Superior temporal gyrus (tissue), 1 donor: Measurements from ENCODE around the gene GAR1.
"Not testable (repeated sequence)": the region's sequence is repeated elsewhere in the genome, so short reads cannot be mapped to it uniquely, and the experiment has no call there.

Experiments used
- DNase-seq: peaks from one replicate; pipeline ENCODE4 v3.0.0-alpha.2; 2016; ENCODE audit errors: extremely low spot score

Gene GAR1

DNA sequence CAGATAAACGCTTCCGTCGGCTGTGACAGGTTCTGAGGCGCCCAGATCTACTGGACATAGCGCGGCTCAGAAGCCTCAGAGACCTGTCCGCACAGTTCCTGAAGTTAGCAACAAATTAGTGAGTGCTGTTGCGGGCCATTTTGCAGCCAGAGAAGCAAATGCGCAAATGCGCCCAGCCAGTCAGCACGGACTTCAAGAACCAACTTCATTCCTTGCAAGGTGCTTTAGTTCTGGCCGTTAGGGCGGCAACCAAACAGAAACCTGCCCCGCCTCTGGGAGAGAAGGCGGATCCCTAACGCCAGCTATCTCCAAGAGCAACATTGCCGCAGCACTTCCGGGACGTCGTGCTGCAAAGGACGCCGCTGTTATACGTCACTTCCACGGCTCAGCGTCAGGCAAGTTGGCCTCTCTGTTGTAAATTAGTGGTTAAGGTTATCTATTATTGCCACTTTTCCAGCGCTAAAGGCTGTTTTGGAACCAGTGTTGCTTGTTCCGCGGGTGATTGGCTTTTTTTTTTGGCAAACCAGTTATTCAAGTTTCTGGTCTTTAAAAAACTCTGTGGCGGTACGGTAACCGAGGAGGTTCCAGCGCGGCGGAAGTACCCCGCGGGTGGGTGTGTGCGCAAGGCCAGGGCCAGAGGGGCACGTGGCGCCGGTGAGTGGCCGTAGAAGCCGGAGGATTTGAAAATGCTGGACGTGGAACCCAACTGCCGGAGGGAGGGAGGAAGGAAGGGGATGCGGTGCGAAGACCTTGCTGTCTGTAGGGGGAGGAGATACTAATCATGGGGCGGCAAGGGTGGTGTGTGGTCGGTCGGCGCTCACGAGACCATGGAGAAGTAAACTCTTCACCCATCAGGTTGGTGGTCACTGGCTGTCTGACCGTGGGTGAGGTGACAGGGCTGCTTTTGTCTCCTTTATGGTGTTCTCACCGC is at the start of gene GAR1:
GAR1 (plus strand) TSS at position 612 of the 931 bp plus-strand sequence. CDS start 403 bp downstream, outside the sequence.
- peak; percentile 95 for DNase-seq

DNA sequence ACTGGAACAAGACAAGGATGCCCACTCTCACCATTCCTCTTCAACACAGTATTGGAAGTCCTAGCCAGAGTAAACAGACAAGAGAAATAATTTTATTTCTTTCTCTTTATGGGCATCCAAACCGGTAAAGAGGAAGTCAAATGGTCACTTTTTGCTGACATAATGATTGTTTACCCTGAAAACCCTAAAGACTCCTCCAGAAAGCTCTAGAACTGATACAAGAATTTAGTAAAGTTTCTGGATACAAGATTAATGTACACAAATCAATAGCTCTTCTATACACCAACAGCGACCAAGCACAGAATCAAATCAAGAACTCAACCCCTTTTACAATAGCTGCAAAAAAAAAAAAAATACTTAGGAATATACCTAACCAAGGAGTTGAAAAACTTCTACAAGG is 33.5 kb upstream of the GAR1 start:
- DNase-seq = not testable (repeated sequence)

DNA sequence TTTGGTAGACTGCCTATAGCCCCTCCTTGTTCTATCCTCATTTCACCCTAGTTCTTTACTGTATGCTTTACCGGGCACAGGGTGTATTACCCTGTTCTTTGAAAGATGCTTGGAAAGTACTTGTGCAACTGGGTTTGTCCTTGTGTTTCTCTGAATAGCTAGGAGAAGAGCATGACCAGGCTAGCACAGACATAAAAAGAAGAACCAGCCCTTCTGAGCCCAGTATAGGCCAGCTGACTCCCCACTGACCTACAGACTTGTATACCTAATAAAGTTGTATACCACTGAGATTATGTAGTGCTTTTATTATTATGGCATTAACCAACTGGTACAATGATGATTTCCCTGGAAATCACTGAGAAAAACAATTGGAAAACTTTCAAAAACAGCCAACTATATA is 28.7 kb upstream of the GAR1 start:
- DNase-seq = no peak

DNA sequence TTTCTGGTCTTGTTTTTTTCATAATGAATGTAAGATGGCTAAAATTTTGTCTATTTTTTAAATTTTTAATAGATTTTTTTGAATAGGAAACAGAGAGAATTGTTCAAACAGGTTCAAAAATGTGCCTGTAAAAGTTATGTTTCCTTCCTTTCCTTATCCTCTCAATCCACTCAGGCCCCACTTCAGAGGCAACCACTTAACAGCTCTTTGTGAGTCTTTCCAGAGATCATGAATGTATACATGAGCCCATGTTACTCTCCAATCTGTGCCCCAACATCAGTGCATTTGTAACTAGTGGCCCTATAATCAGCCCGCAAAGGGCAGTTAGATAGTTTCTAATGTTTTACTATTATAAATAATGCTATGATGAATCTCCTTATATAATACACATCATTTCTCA is 27.8 kb upstream of the GAR1 start:
- no peak for DNase-seq

DNA sequence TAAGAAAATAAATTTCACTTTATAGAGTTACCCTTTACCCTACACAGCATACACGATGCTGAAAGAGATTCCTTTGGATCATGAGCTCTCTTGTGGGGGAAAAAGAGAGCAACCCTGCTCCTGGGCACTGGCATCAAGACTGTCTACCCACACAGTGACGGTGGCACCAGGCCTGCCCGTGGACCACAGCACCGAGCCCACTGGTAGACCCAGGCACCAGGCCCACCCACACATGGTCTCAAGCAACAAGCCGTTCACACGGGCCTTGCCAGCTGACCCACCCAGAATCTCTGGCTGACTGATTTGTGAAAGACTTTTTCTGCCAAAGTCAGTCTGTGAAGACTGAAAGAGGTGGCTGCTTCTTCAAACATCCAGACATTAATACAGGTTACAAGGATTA is 20.5 kb upstream of the GAR1 start:
- no peak for DNase-seq

DNA sequence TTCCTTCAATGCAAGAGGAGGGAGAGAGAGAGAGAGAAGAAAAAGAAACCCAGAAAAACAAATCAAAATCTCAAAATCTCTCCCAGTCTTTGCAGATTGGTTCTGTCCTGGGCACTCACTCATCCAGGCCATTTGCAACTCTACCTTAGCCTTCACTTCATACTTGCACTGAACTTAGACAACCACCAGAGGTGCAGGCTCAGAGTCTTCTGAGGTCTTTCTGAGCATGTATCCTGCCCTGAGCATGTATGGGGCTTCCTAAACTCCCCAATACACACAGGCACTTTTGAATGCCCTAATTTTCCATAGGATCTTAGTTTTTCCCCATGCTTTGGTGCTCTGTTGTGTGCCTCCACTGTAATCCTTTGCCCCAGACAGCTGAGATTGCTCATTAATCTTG is 16.7 kb upstream of the GAR1 start:
- no peak for DNase-seq

DNA sequence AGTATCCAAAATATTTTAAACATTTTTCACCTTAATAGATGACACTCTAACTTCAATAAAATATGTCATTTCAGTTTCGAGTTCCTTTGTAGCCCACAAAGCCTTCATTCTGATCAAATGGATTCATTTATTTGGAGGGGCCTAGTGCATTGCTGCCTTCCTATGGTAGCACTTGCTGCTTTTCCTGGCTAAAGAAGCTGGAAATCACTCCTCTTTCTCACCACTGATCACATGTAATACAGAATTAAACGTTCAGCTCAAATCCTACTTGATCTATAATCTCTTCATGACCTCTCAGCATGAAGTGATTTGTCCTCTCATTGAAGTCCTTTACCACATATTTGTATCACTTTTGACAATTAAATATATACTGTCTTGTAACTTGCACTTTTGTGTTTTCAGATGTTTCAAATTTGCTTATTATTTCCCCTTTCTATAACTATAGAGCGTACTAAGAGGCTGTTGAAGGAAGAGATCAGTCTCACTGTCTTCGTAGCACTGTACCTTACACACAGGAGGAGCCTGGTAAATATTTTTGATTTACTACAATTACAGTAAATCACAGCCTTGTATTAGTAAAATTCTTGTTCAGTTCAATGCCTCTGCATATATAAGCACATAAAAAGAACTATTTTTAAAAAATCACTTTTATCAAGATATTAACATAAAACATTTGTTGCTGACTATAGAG is 14.3 kb upstream of the GAR1 start:
- DNase-seq = no peak

DNA sequence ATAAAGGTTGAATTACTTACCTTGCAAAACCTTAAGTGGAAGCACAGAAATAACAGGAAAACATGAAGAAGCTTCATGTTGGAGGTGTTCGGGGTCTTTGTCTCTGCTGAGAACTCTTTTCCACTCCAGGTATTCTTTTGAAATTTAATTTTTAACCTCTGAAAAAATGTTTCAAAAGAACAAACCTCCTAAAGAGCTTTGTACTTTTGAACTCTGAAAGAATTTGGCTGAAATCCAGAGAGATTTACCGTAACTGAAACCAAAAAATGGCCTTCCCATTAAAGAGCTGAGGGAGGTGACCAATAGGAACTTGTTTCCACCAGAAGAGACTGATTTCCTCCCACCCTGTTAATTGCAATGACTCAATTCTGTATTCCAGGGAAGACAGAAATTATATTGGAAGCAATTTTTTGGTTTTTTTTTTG is 13.7 kb upstream of the GAR1 start, which contains the start of gene CFI:
CFI (minus strand) TSS at position 105 of the 425 bp plus-strand sequence; CDS start at position 77, 28 bp downstream.
- DNase-seq = no peak

DNA sequence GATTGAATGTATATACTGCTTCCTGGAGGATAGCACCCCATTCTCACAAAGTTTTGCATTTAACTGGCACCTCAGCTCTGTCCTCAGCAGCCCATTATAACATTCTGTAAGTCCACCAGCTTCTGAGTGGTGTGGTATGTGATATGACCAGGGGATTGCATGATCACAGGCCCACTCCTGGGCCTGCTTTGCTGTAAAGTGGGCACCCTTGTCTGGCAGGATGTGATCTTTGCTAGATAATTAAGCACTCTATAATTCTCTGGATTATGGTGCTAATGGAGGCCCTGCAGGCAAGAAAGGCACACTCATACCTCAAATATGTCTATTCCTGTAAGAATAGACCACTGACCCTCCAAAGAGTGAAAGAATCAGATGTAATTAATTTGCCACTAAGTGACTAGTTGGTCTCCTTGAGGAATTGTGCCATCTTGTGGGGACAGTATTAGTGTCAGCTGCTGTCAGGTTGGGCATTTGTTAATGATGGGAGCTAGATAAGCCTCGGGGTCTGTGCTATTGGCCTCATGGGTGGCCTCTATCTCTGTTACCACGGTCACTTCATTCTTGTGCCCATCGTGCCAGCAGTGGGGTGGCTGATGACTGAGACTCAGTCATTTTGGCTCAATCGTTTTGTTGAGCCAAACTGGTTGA is 11.5 kb upstream of the GAR1 start:
- DNase-seq = peak; percentile 50

DNA sequence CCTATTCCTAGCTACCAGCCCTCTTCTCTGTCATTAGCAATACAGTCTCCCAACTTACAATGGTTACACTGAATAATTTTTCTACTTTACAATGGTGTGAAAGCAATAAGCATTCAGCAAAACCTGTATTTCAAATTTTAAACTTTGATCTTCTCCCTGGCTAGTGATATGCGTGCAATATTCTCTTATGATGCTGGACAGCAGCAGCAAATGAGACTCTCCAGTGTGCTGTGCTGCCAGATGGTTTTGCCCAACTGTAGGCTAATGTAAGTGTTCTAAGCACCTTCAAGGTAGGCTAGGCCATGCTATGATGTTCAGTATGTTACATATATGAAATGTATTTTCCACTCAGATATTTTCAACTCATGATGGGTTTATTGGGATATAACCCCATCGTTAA is 5.9 kb upstream of the GAR1 start:
- no peak for DNase-seq

DNA sequence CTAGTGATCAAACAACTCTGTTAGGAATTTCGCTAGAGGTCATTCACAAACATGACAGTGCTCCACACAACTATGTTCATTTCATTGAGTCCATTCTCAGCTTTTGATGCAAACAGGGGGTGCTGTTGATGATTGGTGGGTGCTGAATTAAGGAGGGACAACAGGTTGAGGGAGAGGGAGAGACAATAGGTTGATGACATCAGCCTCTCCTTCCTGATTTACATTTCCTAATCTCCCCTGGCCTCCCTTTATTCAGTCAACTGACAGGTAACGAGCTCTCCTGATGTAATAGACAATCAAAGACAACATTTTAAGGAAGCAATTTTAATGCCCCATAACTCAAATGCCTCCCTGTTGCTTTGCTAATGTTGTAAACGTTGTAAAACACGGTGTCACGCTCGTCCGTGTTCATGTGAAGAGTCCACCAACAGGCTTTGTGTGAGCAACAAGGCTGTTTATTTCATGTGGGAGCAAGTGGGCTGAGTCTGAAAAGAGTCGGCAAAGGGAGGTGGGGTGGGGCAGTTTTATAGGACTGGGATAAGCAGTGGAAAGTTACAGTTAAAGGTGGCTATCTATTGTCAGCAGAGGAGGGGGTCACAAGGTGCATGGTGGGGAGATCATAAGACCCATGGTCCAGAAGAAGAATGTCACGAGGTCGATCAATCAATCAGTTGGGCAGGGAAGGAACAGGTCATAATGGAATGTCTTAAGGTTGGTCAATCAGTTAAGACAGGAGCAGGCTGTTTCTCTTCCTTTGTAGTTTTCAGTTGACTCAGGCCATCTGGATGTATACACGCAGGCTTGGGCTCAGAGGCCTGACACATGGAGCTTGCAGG is 4.8 kb upstream of the GAR1 start:
- no peak for DNase-seq

DNA sequence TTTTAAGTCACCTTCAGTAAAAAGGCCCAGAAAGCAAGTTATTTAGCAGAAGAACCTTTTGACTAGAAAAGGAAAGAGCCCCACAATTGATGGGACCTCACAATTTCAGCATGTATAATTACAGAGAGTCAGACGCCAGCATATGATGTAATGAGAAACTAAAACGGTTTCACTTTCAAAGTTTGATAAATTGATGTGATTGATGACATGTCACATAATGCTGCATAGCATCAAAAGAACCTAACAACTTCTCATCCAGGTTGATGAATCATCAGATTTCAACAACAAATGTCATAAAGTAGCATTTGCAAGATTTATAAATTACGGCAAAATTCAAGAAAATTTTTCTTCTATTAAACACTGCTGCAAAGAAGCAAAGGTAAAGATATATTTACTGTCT is 3.9 kb upstream of the GAR1 start:
- DNase-seq = no peak

DNA sequence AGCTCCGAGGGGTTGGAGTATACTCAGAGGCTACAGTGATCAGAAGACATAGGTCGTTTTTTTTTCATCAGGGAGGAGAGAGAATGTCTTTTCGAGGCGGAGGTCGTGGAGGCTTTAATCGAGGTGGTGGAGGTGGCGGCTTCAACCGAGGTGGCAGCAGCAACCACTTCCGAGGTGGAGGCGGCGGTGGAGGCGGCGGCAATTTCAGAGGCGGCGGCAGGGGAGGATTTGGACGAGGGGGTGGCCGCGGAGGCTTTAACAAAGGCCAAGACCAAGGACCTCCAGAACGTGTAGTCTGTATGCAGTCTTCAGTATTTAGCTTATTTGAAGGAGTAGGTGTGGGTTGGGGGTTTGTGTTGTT is 500 bp downstream of the GAR1 start:
- no peak for DNase-seq

DNA sequence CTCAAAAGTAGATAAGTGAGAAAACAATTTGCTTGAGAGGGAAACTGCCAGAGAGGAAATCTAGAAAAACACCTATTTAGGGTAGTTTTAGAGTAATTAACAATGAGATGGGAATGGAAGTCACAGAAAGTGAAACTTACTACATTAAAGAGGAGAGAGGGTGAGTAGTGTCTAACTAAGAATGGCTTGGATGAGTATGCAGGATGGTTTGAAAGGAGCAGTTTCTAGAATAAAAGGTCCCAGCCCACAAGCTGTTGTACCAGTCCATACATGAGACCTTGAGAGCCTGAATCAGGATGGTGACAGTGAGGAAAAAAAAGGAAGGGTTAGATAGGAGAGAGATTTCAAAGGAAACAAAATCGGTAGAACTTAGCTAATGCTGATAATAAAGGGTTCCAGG is 1.3 kb downstream of the GAR1 start:
- no peak for DNase-seq

DNA sequence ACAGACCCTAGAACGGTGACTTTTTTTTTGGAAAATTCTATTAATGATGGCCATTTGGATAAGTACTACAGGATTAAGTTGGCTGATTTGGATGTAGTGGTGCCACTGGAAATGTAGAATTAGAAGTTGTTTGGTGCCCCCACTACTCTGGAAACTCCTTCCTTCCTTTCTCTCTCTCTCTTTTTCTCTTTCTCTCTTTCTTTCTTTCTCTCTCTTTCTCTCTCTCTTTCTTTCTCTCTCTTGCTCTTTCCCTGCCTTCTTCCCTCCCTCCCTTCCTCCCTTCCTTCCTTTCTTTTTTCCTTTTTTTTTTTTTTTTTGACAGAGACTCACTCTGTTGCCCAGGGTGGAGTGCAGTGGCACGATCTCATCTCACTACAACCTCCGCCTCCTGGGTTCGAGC is 2.7 kb downstream of the GAR1 start:
- no peak for DNase-seq

DNA sequence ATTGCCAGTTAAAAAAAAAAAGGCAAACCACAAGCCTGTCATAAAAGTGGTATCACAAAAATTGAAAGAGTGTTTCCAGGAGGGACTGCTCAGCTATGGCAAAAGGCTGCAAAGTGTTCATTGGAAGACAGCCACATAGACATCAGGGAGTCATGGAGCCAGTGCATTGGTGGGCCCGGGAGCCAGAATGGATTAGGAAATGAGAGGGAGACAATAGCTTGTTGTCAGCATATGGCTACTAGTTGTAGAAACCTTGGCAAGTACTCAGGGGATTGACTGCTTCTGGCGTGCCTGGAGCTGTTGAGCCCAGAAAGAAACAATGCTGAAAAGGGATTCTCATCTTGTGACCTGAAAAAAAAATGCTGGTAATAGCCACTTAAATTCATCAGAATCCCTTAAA is 5.0 kb downstream of the GAR1 start:
- peak; percentile 20 for DNase-seq

DNA sequence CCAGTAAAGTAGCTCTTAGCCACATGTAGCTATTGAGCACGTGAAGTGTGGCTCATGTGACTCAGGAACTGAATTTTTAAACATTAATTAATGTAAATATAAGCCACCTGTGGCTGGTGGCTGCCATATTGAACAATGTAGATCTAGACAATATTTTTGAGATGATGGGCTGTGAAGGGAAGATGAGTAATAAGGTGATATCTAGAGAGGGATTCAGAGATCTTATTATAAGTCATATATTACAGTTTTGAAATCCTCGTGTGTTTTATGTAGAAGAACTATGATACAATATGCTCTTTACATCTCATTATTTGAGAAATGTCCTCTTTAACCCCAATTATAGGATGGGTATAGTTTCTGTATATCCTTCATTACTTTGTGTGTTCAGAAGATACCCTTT is 5.6 kb downstream of the GAR1 start:
- no peak for DNase-seq

DNA sequence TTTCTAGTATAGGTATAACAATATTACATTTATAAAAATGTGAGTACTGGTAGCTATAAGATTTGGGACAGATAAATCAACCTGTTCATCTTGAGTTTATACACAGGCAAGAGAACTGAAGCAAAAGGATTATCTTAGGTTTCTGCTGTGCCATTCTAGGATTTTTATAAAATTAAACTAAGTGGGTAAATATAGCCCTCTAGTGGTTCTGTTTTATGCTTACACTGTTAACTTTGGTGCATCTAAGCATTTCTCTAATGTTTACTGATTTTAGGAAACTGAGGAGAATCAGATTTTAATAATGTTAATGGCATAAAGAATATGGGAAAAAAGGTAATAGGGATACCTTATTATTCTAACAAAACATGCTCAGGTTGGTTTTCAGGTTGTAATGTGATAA is 11.2 kb downstream of the GAR1 start:
- peak; percentile 76 for DNase-seq

DNA sequence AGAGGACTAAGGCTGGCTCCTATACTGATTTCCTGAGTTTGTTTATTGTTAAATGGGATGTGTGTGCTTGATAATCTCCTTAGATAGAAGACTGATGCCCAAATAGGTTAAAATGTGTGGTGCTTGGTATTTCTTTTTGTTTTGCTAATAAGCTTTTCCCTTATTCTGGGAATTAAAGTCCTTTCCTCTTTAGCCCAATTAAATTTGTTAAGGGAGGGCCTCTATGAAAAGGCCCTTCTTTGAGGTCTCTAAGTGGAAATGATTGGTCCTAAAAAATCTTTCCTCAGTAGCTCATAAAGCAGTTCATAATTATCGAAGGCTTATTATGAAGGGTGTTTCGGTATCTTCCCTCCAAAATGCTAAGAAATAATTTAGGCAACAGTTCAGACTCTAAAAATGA is 12.1 kb downstream of the GAR1 start, which contains the start of gene RRH:
RRH (plus strand) TSS at position 301 of the 400 bp plus-strand sequence; CDS start at position 357, 56 bp downstream.
- DNase-seq = no peak

DNA sequence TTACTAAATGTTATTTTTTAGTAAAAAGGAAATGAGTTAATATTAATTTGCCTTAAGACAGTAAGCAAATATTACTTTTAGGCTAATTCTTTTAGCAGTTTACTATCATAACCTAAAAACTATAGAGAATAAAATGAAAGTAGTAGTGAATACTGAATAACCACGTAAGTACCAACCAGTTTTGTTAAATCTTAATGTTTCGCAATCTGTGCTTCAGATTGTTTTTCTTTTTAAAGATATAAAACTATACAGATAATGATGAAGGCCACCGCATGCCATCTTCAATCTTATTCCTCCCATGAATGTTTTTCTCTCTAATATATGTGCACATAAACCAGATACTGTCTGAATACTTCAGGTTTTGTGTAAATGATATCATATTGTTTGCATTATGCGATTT is 18.2 kb downstream of the GAR1 start:
- DNase-seq = no peak

DNA sequence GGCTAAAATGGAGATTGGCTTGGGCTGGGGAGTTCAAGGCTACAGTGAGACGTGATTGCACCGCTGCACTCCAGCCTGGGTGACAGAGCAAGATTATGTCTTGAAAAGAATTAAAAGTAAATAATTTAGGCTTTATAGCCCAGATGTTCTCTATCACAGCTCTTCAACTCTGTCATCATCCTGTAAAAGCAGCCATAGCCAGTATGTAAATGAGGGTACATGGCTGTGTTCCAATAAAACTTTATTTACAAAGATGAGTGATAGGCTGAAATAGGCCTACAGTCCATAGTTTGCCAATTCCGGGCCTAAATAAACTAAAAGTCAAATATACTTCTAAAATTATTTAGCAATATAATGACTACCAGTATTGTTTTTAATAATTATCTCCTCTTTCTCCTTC is 21.4 kb downstream of the GAR1 start:
- no peak for DNase-seq
